SK-N-MC (cell line): Measurements from ENCODE around the gene CRIM1.
"Not testable (repeated sequence)": the region's sequence is repeated elsewhere in the genome, so short reads cannot be mapped to it uniquely, and the experiment has no call there.

Experiments used
- DNase-seq: peaks from one replicate; pipeline ENCODE4 v3.0.0-alpha.2; 2011; ENCODE audit warnings: low read depth, low spot score
- H3K27ac ChIP-seq: fragments of 200-600 bp; sonication (generic); 2 replicates; pipeline ENCODE4 v1.5.1; 2016; ENCODE audit warnings: mixed run types
- H3K36me3 ChIP-seq: fragments of 200-600 bp; sonication (generic); 2 replicates; pipeline ENCODE4 v1.6.1; 2017; ENCODE audit warnings: antibody characterized with exemption, low read length, mixed read lengths; ENCODE audit not compliant: insufficient read depth
- H3K4me3 ChIP-seq: fragments of 200-600 bp; sonication (generic); 2 replicates; pipeline ENCODE4 v1.5.1; 2016
- H3K9ac ChIP-seq: fragments of 200-600 bp; sonication (generic); 2 replicates; pipeline ENCODE4 v1.8.0; 2017; ENCODE audit warnings: mixed run types, mixed read lengths; ENCODE audit not compliant: insufficient read length
- H3K9me3 ChIP-seq: fragments of 200-600 bp; sonication (generic); 2 replicates; pipeline ENCODE4 v1.6.1; 2017; ENCODE audit warnings: low read depth, mild to moderate bottlenecking, antibody characterized with exemption, low read length, moderate library complexity, mixed read lengths
- EZH2 ChIP-seq: fragments of 200-600 bp; sonication (generic); IDR thresholded peaks from one replicate; pipeline ENCODE4 v1.6.1; 2017; ENCODE audit warnings: antibody characterized with exemption
- FOXP2 ChIP-seq: optimal IDR thresholded peaks from 2 replicates; pipeline ENCODE3; 2011; ENCODE audit warnings: mild to moderate bottlenecking, moderate library complexity; ENCODE audit not compliant: insufficient read depth; ENCODE audit errors: extremely low read length, control extremely low read depth
- POLR2AphosphoS5 ChIP-seq: IDR thresholded peaks from 2 replicates; pipeline ENCODE4 v1.6.1; 2012; ENCODE audit warnings: mild to moderate bottlenecking, low read depth, low read length, borderline replicate concordance

The CRIM1 gene

DNA sequence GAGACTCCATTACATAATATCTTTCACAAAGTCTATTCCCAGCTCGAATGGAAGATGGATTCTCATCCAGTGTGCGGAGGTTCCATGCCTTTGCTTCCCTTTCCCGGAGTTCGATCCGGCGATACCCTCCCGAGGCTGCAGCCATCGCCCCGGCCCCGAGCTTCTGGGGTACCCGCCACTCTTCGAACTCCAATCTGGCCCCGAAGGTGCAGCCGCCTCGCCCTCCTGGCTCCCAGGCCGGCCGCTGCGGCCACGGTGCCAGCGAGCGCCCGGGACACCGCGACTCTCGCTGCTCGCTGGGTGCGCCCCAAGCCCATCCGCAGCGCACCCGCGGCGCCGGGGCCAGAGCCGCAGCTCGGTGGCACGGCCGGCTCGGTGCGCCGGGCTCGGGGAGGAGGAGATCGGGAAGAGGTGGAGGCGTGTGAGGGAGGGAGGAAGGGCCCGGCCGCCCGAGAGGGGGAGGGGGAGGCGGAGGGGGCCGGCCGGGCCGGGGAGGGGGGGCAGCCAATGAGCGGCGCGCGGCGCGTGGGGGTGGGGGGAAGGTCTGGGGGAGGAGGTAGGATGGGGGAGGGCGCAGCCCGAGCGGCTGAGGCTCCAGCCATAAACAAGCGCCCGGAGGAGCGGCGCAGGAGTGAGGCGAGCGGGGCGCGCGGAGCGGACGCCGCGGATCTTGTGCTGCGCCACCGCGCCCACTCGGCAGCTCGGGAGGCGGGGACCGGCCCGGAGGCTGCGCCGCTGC, at the start of gene CRIM1:
Gene CRIM1 (plus strand): TSS at position 628 of the 739 bp plus-strand sequence. CDS start 515 bp downstream, outside the sequence.
- Histone ChIP-seq H3K4me3 (peak within 1 kb of the TSS; percentile 93), H3K27ac (no peak within 1 kb of the TSS), H3K9ac (peak within 1 kb of the TSS; percentile 72), H3K36me3 (no peaks in the 10 kb centered on the region), H3K9me3 (no peaks in the 10 kb centered on the region)
- TF ChIP-seq FOXP2 (no peak), EZH2 (no peak), POLR2AphosphoS5 (no peak; the same call in 1 of the 2 replicates)
- no peak for DNase-seq

GRCh38 chr2:36307441-36307840, 48.1 kb upstream of the CRIM1 start:
- no peak overlapping the region for H3K9ac ChIP-seq
- no peak overlapping the region for H3K27ac ChIP-seq
- TF ChIP-seq POLR2AphosphoS5: no peak
- TF ChIP-seq EZH2: no peak
- no peak for TF ChIP-seq FOXP2
- H3K36me3 ChIP-seq: no peaks in the 10 kb centered on the region
- no peak for DNase-seq
- no peak overlapping the region for H3K4me3 ChIP-seq
- H3K9me3 ChIP-seq: no peaks in the 10 kb centered on the region

DNA sequence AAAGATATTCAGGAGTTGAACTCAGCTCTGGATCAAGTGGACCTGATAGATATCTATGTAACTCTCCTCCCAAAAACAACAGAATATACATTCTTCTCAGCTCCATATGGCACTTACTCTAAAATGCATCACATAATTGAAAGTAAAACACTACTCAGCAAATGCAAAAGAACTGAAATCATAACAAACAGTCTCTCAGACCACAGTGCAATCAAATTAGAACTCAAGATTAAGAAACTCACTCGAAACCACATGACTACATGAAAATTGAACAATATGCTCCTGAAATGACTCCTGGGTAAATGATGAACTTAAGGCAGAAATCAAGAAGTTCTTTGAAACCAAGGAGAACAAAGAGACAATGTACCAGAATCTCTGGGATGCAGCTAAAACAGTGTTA, 45.1 kb upstream of the CRIM1 start:
- H3K9me3 ChIP-seq, H3K9ac ChIP-seq, H3K27ac ChIP-seq, H3K4me3 ChIP-seq, DNase-seq, H3K36me3 ChIP-seq: not testable (repeated sequence)

GRCh38 chr2:36318547-36318946, 37.0 kb upstream of the CRIM1 start:
- no peak overlapping the region for H3K4me3 ChIP-seq
- no peak for DNase-seq
- H3K9me3 ChIP-seq: no peaks in the 10 kb centered on the region
- no peak overlapping the region for H3K27ac ChIP-seq
- H3K36me3 ChIP-seq: no peaks in the 10 kb centered on the region
- no peak overlapping the region for H3K9ac ChIP-seq
- TF ChIP-seq EZH2: no peak
- TF ChIP-seq FOXP2: no peak
- TF ChIP-seq POLR2AphosphoS5: no peak

DNA sequence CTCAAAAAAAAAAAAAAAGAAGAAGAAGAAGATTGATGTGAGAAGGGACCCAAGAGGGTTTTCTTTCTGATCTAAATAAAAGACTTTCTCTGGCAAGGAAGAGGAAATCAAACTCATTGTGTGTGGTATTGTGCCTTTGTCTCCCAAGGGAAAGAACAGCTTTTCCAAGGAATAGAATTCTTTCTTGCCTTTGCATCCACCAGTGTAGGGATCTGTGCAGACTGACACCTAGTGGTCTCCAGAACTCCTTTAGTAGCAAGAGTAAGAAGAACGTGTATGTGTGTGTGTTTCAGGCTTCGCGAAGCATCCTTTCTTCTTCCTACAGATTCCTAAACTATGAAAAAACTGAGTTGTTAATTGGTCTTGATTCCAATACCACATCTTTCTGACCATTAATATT, 33.5 kb upstream of the CRIM1 start:
- Histone ChIP-seq H3K36me3 (no peaks in the 10 kb centered on the region), H3K4me3 (no peak overlapping the region), H3K27ac (no peak overlapping the region), H3K9ac (no peak overlapping the region), H3K9me3 (no peaks in the 10 kb centered on the region)
- peak; percentile 34 for DNase-seq
- TF ChIP-seq FOXP2: no peak
- TF ChIP-seq EZH2: no peak
- no peak for TF ChIP-seq POLR2AphosphoS5

GRCh38 chr2:36326286-36326685, 29.3 kb upstream of the CRIM1 start:
- DNase-seq: no peak
- no peak overlapping the region for H3K9ac ChIP-seq
- no peaks in the 10 kb centered on the region for H3K9me3 ChIP-seq
- TF ChIP-seq EZH2 (no peak), POLR2AphosphoS5 (no peak)
- no peak overlapping the region for H3K27ac ChIP-seq
- no peak overlapping the region for H3K4me3 ChIP-seq
- H3K36me3 ChIP-seq: no peaks in the 10 kb centered on the region

DNA sequence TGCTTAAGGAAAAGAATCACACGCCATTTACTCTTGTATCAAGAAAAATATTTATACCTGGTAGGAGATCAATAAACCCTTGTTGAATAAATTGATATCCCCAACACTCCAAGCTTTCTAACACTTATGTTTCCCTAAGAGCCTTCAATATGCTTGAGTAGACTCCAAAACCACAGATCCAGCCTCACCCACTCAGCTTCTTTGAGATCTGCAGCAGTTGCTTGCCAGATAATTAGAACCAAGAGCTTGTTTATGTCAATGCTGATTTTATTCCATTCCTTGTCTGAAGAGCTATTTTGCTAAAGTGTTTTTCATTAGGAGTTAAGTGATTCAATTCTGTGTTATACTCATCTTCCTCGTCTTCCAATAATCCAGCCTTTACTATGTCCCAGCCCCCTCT, 26.3 kb upstream of the CRIM1 start:
- H3K9me3 ChIP-seq: no peaks in the 10 kb centered on the region
- H3K36me3 ChIP-seq: no peaks in the 10 kb centered on the region
- no peak for DNase-seq
- H3K27ac ChIP-seq: no peak overlapping the region
- TF ChIP-seq POLR2AphosphoS5 (no peak), EZH2 (no peak), FOXP2 (peak; percentile 8)
- H3K4me3 ChIP-seq: no peak overlapping the region
- H3K9ac ChIP-seq: no peak overlapping the region

- Histone ChIP-seq H3K4me3 (no peak overlapping the region), H3K36me3 (no peaks in the 10 kb centered on the region), H3K27ac (no peak overlapping the region), H3K9ac (no peak overlapping the region), H3K9me3 (no peaks in the 10 kb centered on the region)
- DNase-seq: no peak
- no peak for TF ChIP-seq FOXP2
- no peak for TF ChIP-seq EZH2
- TF ChIP-seq POLR2AphosphoS5: no peak
These were observed 25.7 kb upstream of the CRIM1 start for GRCh38 chr2:36329746-36330472.
